K562 (cell line): ENCODE results near the gene CDHR2. TPM values are rescaled to one million over a fixed set of nuclear protein-coding genes. Genes with fewer than 3 reads are reported as not detected.

ENCODE experiments used
- BRD9 ChIP-seq: fragments of 450-650 bp; IDR thresholded peaks from 2 replicates; pipeline ENCODE4 v1.6.1; 2018; ENCODE audit warnings: low read depth; ENCODE audit not compliant: partially characterized antibody
- CREM ChIP-seq: IDR thresholded peaks from 2 replicates; pipeline ENCODE4 v1.6.1; 2014; ENCODE audit warnings: antibody characterized with exemption, low read depth
- HIVEP1 ChIP-seq: fragments of 250-450 bp; sonication (Bioruptor Pico); IDR thresholded peaks from 2 replicates; pipeline ENCODE4 v1.4.0; 2020; ENCODE audit warnings: mild to moderate bottlenecking
- HOXB6 ChIP-seq: fragments of 250-450 bp; sonication (Bioruptor Pico); IDR thresholded peaks from 2 replicates; pipeline ENCODE4 v1.5.1; 2022; ENCODE audit warnings: mild to moderate bottlenecking, borderline replicate concordance
- KDM1A ChIP-seq, 2 experiments: fragments of 450-650 bp; IDR thresholded peaks; 2 replicates each; pipeline ENCODE4 v1.6.1; 2016; ENCODE audit warnings: mild to moderate bottlenecking in 2 of 2
- MAFF ChIP-seq: IDR thresholded peaks from 2 replicates; pipeline ENCODE4 v1.6.1; 2012; ENCODE audit warnings: low read length, improper control_type of control experiment
- MED1 ChIP-seq: sonication (generic); formaldehyde crosslinking; IDR thresholded peaks from 2 replicates; pipeline ENCODE4 v1.8.1; 2023; ENCODE audit warnings: missing genetic modification reagents, borderline replicate concordance
- MYNN ChIP-seq, 2 experiments: sonication (generic); formaldehyde crosslinking in 1 of 2; IDR thresholded peaks; 2 replicates each; pipeline versions ENCODE4 v1.5.0 to v1.6.1; 2016 to 2020; ENCODE audit warnings: antibody characterized with exemption in 1 of 2, missing genetic modification reagents in 1 of 2
- NCOA6 ChIP-seq: fragments of 450-650 bp; IDR thresholded peaks from 2 replicates; pipeline ENCODE4 v1.6.1; 2017; ENCODE audit warnings: mild to moderate bottlenecking
- NR2C2 ChIP-seq, 2 experiments: fragments of 200-800 bp in 1 of 2; sonication (Bioruptor generic) in 1 of 2; sonication (generic) in 1 of 2; formaldehyde crosslinking in 1 of 2; IDR thresholded peaks; 2 replicates each; pipeline versions ENCODE4 v1.6.1 to v1.8.0; 2016 to 2022; ENCODE audit warnings: mild to moderate bottlenecking in 1 of 2, missing compliant biosample characterization in 1 of 2, missing genetic modification characterization in 1 of 2, missing genetic modification reagents in 1 of 2
- NR2F6 ChIP-seq: fragments of 450-650 bp; formaldehyde crosslinking; IDR thresholded peaks from 2 replicates; pipeline ENCODE4 v1.4.0; 2020; ENCODE audit warnings: mild to moderate bottlenecking
- PCBP1 ChIP-seq: fragments of 200-400 bp; formaldehyde crosslinking; IDR thresholded peaks from 2 replicates; pipeline ENCODE4 v1.6.1; 2018; ENCODE audit warnings: mild to moderate bottlenecking, low read depth, low read length; ENCODE audit not compliant: poor library complexity, severe bottlenecking
- RBM39 ChIP-seq: fragments of 200-400 bp; formaldehyde crosslinking; optimal IDR thresholded peaks from 2 replicates; pipeline ENCODE3; 2018; ENCODE audit warnings: low read depth, low read length
- SIN3B ChIP-seq: fragments of 450-650 bp; IDR thresholded peaks from 2 replicates; pipeline ENCODE4 v1.6.1; 2017; ENCODE audit warnings: low read depth, mild to moderate bottlenecking, moderate library complexity
- SMARCB1 ChIP-seq: IDR thresholded peaks from 2 replicates; pipeline ENCODE4 v1.6.1; 2011; ENCODE audit warnings: improper control_type of control experiment, low read depth; ENCODE audit not compliant: insufficient read length
- SUPT5H ChIP-seq: fragments of 450-650 bp; IDR thresholded peaks from 2 replicates; pipeline ENCODE4 v1.6.1; 2016
- TCF7L2 ChIP-seq: fragments of 150-350 bp; IDR thresholded peaks from 2 replicates; pipeline ENCODE4 v1.6.1; 2016; ENCODE audit warnings: low read depth, mild to moderate bottlenecking, low read length, moderate library complexity
- ZBTB26 ChIP-seq: fragments of 450-650 bp; formaldehyde crosslinking; IDR thresholded peaks from 2 replicates; pipeline ENCODE4 v1.4.0; 2022; ENCODE audit warnings: missing genetic modification characterization
- ZNF583 ChIP-seq: fragments of 250-450 bp; sonication (Bioruptor Pico); IDR thresholded peaks from 2 replicates; pipeline ENCODE4 v1.4.0; 2020
- ZNF668 ChIP-seq: fragments of 250-450 bp; sonication (Bioruptor Pico); IDR thresholded peaks from 2 replicates; pipeline ENCODE4 v1.8.0; 2022; ENCODE audit warnings: mild to moderate bottlenecking, inconsistent platforms
- ZNF766 ChIP-seq: fragments of 200-800 bp; sonication (Bioruptor generic); conservative IDR thresholded peaks from 2 replicates; pipeline ENCODE4 v1.6.1; 2016; ENCODE audit warnings: missing genetic modification characterization, missing compliant biosample characterization
- ZNF778 ChIP-seq: fragments of 450-650 bp; formaldehyde crosslinking; IDR thresholded peaks from 2 replicates; pipeline ENCODE4 v1.4.0; 2020; ENCODE audit warnings: mild to moderate bottlenecking, moderate library complexity
- polyA plus RNA-seq, 8 experiments: library from polyadenylated mRNA; depleted of rRNA in 4 of 8; stranded (reverse) in 5 of 8; unstranded in 3 of 8; fragments of >200 nt; fragmentation: Nextera tagmentation in 2 of 8; fragmentation: Illumina TruSeq in 1 of 8; extraction: Ambion mirVana in 2 of 8; extraction: Trizol in 1 of 8; gene quantifications; 2 replicates each; pipeline versions ENCODE4 v1.2.1 to v1.2.3, GENCODE V29; 2011 to 2014; ENCODE audit warnings: inconsistent platforms in 1 of 8, missing spikeins in 1 of 8
- total RNA-seq, 7 experiments: library from RNA; depleted of rRNA in 6 of 7; stranded (reverse); fragments of >200 nt in 6 of 7; fragmentation: Illumina TruSeq in 2 of 7; extraction: Trizol in 2 of 7; gene quantifications; 2 replicates each; pipeline versions ENCODE4 v1.2.1 to v1.2.3, GENCODE V29; 2011 to 2021; ENCODE audit warnings: low replicate concordance in 1 of 7
- TF ChIP-seq, protein P1 (sequence below): sonication (generic); formaldehyde crosslinking; IDR thresholded peaks from 2 replicates; pipeline ENCODE4 v1.8.1; 2023; ENCODE audit warnings: mild to moderate bottlenecking, missing genetic modification reagents
- TF ChIP-seq, protein P2 (sequence below), 2 experiments: IDR thresholded peaks in 1 of 2; conservative IDR thresholded peaks in 1 of 2; 2 replicates each; pipeline ENCODE4 v1.6.1; 2016; ENCODE audit warnings: low read depth in 2 of 2, mild to moderate bottlenecking in 1 of 2, missing compliant biosample characterization in 1 of 2, missing genetic modification characterization in 1 of 2, moderate library complexity in 1 of 2

The CDHR2 gene
- total and polyA plus RNA-seq, 9 of the 15 experiments (the other 6 are each of a cell fraction or from before 2014, with no cell fraction given): 0.01 to 0.62 (median 0.09) TPM; not detected in 2

DNA sequence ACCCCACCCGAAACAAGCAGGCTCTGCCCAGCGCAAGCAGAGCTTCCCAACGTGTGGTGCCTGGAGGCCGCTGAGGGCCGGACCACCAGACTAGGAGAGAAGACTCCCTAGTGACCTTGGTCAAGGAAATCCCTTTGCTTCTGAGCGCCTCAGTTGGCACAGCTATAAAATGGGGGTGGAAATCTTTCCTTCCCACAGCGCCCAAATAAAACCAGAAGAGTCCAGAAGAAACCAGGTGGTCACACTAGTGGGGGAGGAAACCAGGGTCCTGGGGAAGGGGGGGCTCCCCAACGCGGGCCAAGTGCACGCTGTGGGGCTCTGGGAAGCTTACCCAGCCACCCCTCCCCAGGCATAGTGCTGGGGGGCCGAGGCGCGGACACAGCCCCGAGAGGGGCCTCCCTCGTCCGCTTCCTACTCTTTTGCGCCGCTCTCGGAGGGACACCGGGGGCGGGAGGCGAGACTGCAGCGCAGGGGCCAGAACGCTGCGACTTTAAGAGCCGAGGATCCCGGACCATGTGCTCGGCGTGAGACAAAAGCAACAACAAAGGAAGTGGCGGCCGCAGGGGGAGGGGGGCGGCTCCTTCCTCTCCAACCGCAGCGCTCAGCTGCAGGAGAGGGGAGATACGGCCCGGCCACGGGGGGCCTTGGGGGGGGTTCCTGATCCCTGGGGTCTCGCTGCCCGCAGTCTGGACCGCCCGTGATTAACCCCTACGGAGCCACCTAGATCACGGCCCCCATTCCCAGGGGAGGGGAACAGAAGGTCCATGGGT lies 12.8 kb upstream of the CDHR2 start (continued):
- TF ChIP-seq SIN3B (no peak), MAFF (no peak), SMARCB1 (no peak), HOXB6 (CRISPR knock-in tag) (no peak), ZBTB26 (CRISPR knock-in tag) (no peak), ZNF766 (CRISPR knock-in tag) (no peak; the same call in 1 of the 2 replicates), MED1 (CRISPR knock-in tag) (no peak), RBM39 (no peak), PCBP1 (no peak), NCOA6 (no peak), CREM (peak; percentile 6; the same call in 1 of the 2 replicates), HIVEP1 (no peak), BRD9 (no peak), ZNF668 (CRISPR knock-in tag) (no peak), NR2C2 (CRISPR knock-in tag; IDR thresholded peaks at IDR 0.05) (no peak), NR2C2 (tag; IDR thresholded peaks at IDR 0.05) (peak; percentile 10; the same call in 1 of the 2 replicates), KDM1A (IDR thresholded peaks at IDR 0.05) (no peak), SUPT5H (peak; percentile 36), NR2F6 (no peak), MYNN (IDR thresholded peaks at IDR 0.05) (no peak), MYNN (CRISPR knock-in tag; IDR thresholded peaks at IDR 0.05) (no peak), ZNF583 (CRISPR knock-in tag) (no peak), ZNF778 (CRISPR knock-in tag) (no peak), TCF7L2 (no peak)
- TF ChIP-seq, protein P1, sequence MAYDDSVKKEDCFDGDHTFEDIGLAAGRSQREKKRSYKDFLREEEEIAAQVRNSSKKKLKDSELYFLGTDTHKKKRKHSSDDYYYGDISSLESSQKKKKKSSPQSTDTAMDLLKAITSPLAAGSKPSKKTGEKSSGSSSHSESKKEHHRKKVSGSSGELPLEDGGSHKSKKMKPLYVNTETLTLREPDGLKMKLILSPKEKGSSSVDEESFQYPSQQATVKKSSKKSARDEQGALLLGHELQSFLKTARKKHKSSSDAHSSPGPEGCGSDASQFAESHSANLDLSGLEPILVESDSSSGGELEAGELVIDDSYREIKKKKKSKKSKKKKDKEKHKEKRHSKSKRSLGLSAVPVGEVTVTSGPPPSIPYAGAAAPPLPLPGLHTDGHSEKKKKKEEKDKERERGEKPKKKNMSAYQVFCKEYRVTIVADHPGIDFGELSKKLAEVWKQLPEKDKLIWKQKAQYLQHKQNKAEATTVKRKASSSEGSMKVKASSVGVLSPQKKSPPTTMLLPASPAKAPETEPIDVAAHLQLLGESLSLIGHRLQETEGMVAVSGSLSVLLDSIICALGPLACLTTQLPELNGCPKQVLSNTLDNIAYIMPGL (CRISPR knock-in tag): peak; percentile 23; the same call in 1 of the 2 replicates
- TF ChIP-seq, protein P2, sequence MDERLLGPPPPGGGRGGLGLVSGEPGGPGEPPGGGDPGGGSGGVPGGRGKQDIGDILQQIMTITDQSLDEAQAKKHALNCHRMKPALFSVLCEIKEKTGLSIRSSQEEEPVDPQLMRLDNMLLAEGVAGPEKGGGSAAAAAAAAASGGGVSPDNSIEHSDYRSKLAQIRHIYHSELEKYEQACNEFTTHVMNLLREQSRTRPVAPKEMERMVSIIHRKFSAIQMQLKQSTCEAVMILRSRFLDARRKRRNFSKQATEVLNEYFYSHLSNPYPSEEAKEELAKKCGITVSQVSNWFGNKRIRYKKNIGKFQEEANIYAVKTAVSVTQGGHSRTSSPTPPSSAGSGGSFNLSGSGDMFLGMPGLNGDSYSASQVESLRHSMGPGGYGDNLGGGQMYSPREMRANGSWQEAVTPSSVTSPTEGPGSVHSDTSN (CRISPR knock-in tag; IDR thresholded peaks at IDR 0.05; ENCODE audit: low read depth): no peak
- TF ChIP-seq, protein P2 (tag; conservative IDR thresholded peaks at IDR 0.05; ENCODE audit: low read depth): no peak
